ENCODE data around the gene ANXA8. TPM values are rescaled to one million over a fixed set of nuclear protein-coding genes. Genes with fewer than 3 reads are reported as not detected.
A peak's percentile ranks its signal among the peaks of the same experiment; 100 is the strongest.
"Not testable (repeated sequence)": the region's sequence is repeated elsewhere in the genome, so short reads cannot be mapped to it uniquely, and the experiment has no call there.

The ANXA8 gene
- total and polyA plus RNA-seq, 2 of the 13 experiments (the other 11 are each of a cell fraction or from before 2014, with no cell fraction given) = not detected

GRCh38 chr10:47456079-47456785 is 27.7 kb downstream of the ANXA8 start:
- no peak for TF ChIP-seq BCL6 (CRISPR knock-in tag; IDR thresholded peaks at IDR 0.05)
- no peak overlapping the region for H3K27ac ChIP-seq (ENCODE audit: extremely low read length, insufficient read depth, low read length)
- in situ Hi-C loops (cut with HindIII; ENCODE audit: extremely low pct_ligation_motif_present, low pct_unique_long_range_greater_than_20kb) = no loop called here
- DNase-seq (ENCODE audit: low spot score) (no peak), FAIRE-seq (no peak), ATAC-seq (peak; percentile 36)
- H3K4me2 ChIP-seq (ENCODE audit: low read depth, low read length) = peak overlapping the region; percentile 19; the same call in 1 of the 2 replicates
- H2AFZ ChIP-seq (ENCODE audit: low read length) = no peak overlapping the region
- peaks cover 33% of the 10 kb centered on the region for H3K4me1 ChIP-seq (ENCODE audit: insufficient read depth, low read length)
- H3K27me3 ChIP-seq (ENCODE audit: control insufficient read depth in 1 of 2, insufficient read depth in 2 of 2, low read length in 2 of 2) = peaks cover 7 to 28% of the 10 kb centered on the region in 2 experiments; a peak in 4 of 5 replicates
- CTCF ChIA-PET (ENCODE audit: low intra/inter-chr PET ratio, low total read pairs) = no interaction called here
- no peaks in the 10 kb centered on the region for H4K20me1 ChIP-seq (ENCODE audit: insufficient read depth, low read length)
- WGBS (ENCODE audit: low lambda C conversion rate) = 0% methylated on average over 2 of the region's 8 CpGs
- H3K9ac ChIP-seq (ENCODE audit: insufficient read depth, low read depth, low read length) = no peak overlapping the region
- H3K36me3 ChIP-seq (replicated peaks in 1 of 2; ENCODE audit: control insufficient read depth in 1 of 2, insufficient read depth in 2 of 2, low read length in 2 of 2) = no peaks in the 10 kb centered on the region
- no peaks in the 10 kb centered on the region for H3K9me3 ChIP-seq (ENCODE audit: low read length)
- H3K4me3 ChIP-seq (replicated peaks in 1 of 3; ENCODE audit: insufficient read depth in 1 of 3, low read depth in 2 of 3, low read length in 3 of 3) = 0 out of 6 replicates have a peak overlapping the region, but pooled peaks of 1 of the 3 experiments have one; percentile 17
- BruUV-seq (replicated peaks) = no TSS peak
- intact Hi-C loops (cut with micrococcal nuclease; ENCODE audit: unreplicated experiment) = no loop called here
- POLR2A ChIA-PET = no interaction called here
- H3K79me2 ChIP-seq (ENCODE audit: insufficient read depth, low read length) = no peaks in the 10 kb centered on the region

DNA sequence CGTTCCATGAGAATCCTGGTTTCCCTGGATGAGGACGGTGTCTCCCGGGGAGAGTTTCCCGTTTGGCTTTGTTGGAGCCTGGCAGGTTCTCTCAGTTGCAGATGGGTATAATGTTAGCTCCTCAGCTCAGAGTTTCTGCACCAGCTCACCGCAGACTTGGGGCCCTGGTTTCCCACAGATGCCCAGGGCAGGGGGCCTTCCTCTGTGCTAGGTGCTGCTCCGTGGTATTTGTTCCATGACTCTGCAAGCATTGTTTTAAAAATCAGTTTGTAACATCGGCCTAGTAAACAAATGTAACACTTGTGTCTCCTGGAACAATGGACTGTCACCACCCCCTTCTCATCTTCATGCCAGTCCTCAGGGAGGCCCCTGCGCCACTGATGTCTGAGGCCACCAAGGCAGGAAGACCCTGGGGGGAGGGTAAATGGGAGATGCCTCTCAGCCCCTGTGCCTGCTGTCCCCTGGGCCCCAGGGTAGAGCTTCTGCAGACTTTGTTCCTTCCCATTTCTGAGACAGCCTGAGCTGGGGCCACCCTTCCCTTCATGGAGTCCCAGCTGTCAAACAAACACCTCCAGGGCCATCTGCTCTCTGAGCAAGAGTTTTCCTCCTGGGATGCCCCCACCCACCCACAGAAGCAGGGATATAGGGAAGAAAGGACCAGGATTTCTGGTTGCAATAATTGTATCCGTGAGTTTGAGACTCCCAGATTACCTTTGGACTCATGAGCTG is 28.4 kb downstream of the ANXA8 start:
- FAIRE-seq; H3K27ac ChIP-seq (ENCODE audit: extremely low read length, insufficient read depth, low read length); H3K9ac ChIP-seq (ENCODE audit: insufficient read depth, low read depth, low read length); H3K79me2 ChIP-seq (ENCODE audit: insufficient read depth, low read length); in situ Hi-C loops (cut with HindIII; ENCODE audit: extremely low pct_ligation_motif_present, low pct_unique_long_range_greater_than_20kb); H3K9me3 ChIP-seq (ENCODE audit: low read length); intact Hi-C loops (cut with micrococcal nuclease; ENCODE audit: unreplicated experiment); H3K36me3 ChIP-seq (replicated peaks in 1 of 2; ENCODE audit: control insufficient read depth in 1 of 2, insufficient read depth in 2 of 2, low read length in 2 of 2); DNase-seq (ENCODE audit: low spot score); H3K4me3 ChIP-seq (replicated peaks in 1 of 3; ENCODE audit: insufficient read depth in 1 of 3, low read depth in 2 of 3, low read length in 3 of 3); H2AFZ ChIP-seq (ENCODE audit: low read length); BruUV-seq (replicated peaks); POLR2A ChIA-PET; CTCF ChIA-PET (ENCODE audit: low intra/inter-chr PET ratio, low total read pairs); H4K20me1 ChIP-seq (ENCODE audit: insufficient read depth, low read length); ATAC-seq: not testable (repeated sequence)
- 31% methylated on average over 9 of the region's 9 CpGs for WGBS (ENCODE audit: low lambda C conversion rate)
- Histone ChIP-seq H3K4me2 (ENCODE audit: low read depth, low read length) (peak overlapping the region; percentile 2; the same call in 1 of the 2 replicates), H3K4me1 (ENCODE audit: insufficient read depth, low read length) (peaks cover 33% of the 10 kb centered on the region), H3K27me3 (ENCODE audit: control insufficient read depth in 1 of 2, insufficient read depth in 2 of 2, low read length in 2 of 2) (peaks cover 9 to 35% of the 10 kb centered on the region in 2 experiments; a peak in 4 of 5 replicates)
